GM12878 (cell line): ENCODE data around the gene GPATCH2L. TPM values are rescaled to one million over a fixed set of nuclear protein-coding genes. Genes with fewer than 3 reads are reported as not detected.

Source experiments
- ATAC-seq: fragments of 200-7000 bp; cut with Tn5 transposase; 3 replicates; pipeline ENCODE4 v1.9.1; 2020; ENCODE audit warnings: mild to moderate bottlenecking, moderate library complexity
- BruUV-seq: library from RNA; stranded (reverse); fragments of 400-500 nt; replicated peaks from 2 replicates; lab custom pipeline; 2021; lab: Mats Ljungman, UMichigan
- CTCF ChIA-PET: fragments of 300-600 bp; sonication (Branson Sonifier 250); formaldehyde crosslinking; extraction: SDS; loops from one replicate; lab custom pipeline; 2021; ENCODE audit warnings: inconsistent platforms; lab: Yijun Ruan, JAX
- POLR2A ChIA-PET: fragments of 350-600 bp; formaldehyde crosslinking; extraction: SDS; loops from one replicate; lab custom pipeline; 2021; ENCODE audit warnings: inconsistent platforms; lab: Charles Lee
- RAD21 ChIA-PET: fragments of 300-600 bp; sonication (Branson Sonifier 250); formaldehyde crosslinking; loops from one replicate; lab custom pipeline; 2023; ENCODE audit warnings: antibody characterized with exemption; ENCODE audit not compliant: unreplicated experiment; lab: Charles Lee
- SMC1A ChIA-PET: fragments of 300-600 bp; sonication (Branson Sonifier 250); formaldehyde crosslinking; loops from one replicate; lab custom pipeline; 2023; ENCODE audit not compliant: unreplicated experiment, uncharacterized antibody; lab: Charles Lee
- DNase-seq: peaks from one replicate; pipeline ENCODE4 v3.0.0-alpha.2; 2011; ENCODE audit warnings: low read depth, low spot score
- FAIRE-seq: peaks from 3 replicates; lab custom pipeline; 2011; peaks lifted over from hg19 to GRCh38; lab: Jason Lieb, UNC
- H2AFZ ChIP-seq: 2 replicates; pipeline ENCODE4 v1.6.0; 2011; ENCODE audit warnings: low read depth, low read length, control low read depth; ENCODE audit not compliant: control insufficient read depth
- H3K27ac ChIP-seq: 2 replicates; pipeline ENCODE4 v1.5.1; 2011; ENCODE audit warnings: control low read depth; ENCODE audit not compliant: control insufficient read depth, insufficient read depth
- H3K27me3 ChIP-seq, 2 experiments: replicated peaks in 1 of 2; 2 replicates each; pipeline versions ENCODE4 v1.6.0 to v1.6.1; 2011; ENCODE audit warnings: low read length in 1 of 2; ENCODE audit not compliant: control insufficient read depth in 2 of 2, insufficient read depth in 2 of 2
- H3K36me3 ChIP-seq, 2 experiments: 2 replicates each; pipeline ENCODE4 v1.5.1; 2011; ENCODE audit warnings: low read length in 1 of 2; ENCODE audit not compliant: control insufficient read depth in 2 of 2, insufficient read depth in 2 of 2
- H3K4me1 ChIP-seq: 2 replicates; pipeline ENCODE4 v1.6.1; 2011; ENCODE audit warnings: mild to moderate bottlenecking, low read length, moderate library complexity, mixed read lengths; ENCODE audit not compliant: control insufficient read depth, insufficient read depth
- H3K4me2 ChIP-seq: 2 replicates; pipeline ENCODE4 v1.6.0; 2011; ENCODE audit warnings: control low read depth; ENCODE audit not compliant: control insufficient read depth, insufficient read depth
- H3K4me3 ChIP-seq: fragments of 200-600 bp; sonication (generic); 2 replicates; pipeline ENCODE4 v1.5.1; 2016
- H3K79me2 ChIP-seq: 2 replicates; pipeline ENCODE4 v1.6.0; 2011; ENCODE audit warnings: low read length; ENCODE audit not compliant: control insufficient read depth, insufficient read depth
- H3K9ac ChIP-seq: 2 replicates; pipeline ENCODE4 v1.8.0; 2011; ENCODE audit warnings: low read length, control low read depth, mixed read lengths; ENCODE audit not compliant: control insufficient read depth, insufficient read depth
- H3K9me3 ChIP-seq: replicated peaks from 3 replicates; pipeline ENCODE4 v1.5.1; 2011; ENCODE audit warnings: mild to moderate bottlenecking, low read length; ENCODE audit not compliant: control insufficient read depth, insufficient read depth
- H4K20me1 ChIP-seq: 2 replicates; pipeline ENCODE4 v1.6.0; 2011; ENCODE audit not compliant: control insufficient read depth, insufficient read depth
- BCL11A ChIP-seq: IDR thresholded peaks from 2 replicates; pipeline ENCODE4 v1.6.1; 2011; ENCODE audit warnings: low read depth, low read length
- KAT2A ChIP-seq: conservative IDR thresholded peaks from 2 replicates; pipeline ENCODE4 v1.6.1; 2011; ENCODE audit warnings: low read depth, low read length; ENCODE audit not compliant: control insufficient read depth
- NBN ChIP-seq: fragments of 450-650 bp; IDR thresholded peaks from 2 replicates; pipeline ENCODE4 v1.6.1; 2016
- NFYB ChIP-seq: IDR thresholded peaks from 2 replicates; pipeline ENCODE4 v1.6.1; 2011; ENCODE audit warnings: low read depth, mild to moderate bottlenecking, low read length, improper control_type of control experiment, moderate library complexity; ENCODE audit not compliant: insufficient read depth
- SUZ12 ChIP-seq: fragments of 200-600 bp; sonication (generic); IDR thresholded peaks from one replicate; pipeline ENCODE4 v1.6.1; 2018; ENCODE audit warnings: antibody characterized with exemption, mild to moderate bottlenecking; ENCODE audit not compliant: unreplicated experiment
- YBX1 ChIP-seq: fragments of 450-650 bp; IDR thresholded peaks from 2 replicates; pipeline ENCODE4 v1.6.1; 2016; ENCODE audit warnings: antibody characterized with exemption
- WGBS: methylation state at CpG from one replicate; pipeline ENCODE4 v1.1.6; 2016; ENCODE audit warnings: low lambda C conversion rate; ENCODE audit not compliant: insufficient replicate concordance, insufficient coverage; ENCODE audit errors: missing lambda C conversion rate; 5-methylcytosine and 5-hydroxymethylcytosine counted together
- in situ Hi-C: fragments of 300-500 bp; cut with MboI; formaldehyde crosslinking; loops from 9 replicates; pipeline ENCODE4 v1.14.3; 2018; ENCODE audit warnings: mixed read lengths
- intact Hi-C: fragments of 100-400 bp; cut with micrococcal nuclease; formaldehyde crosslinking; loops from one replicate; pipeline ENCODE4 v1.14.2; 2022; ENCODE audit not compliant: unreplicated experiment
- polyA plus RNA-seq, 11 experiments: library from polyadenylated mRNA; depleted of rRNA in 4 of 11; unstranded in 6 of 11; stranded (reverse) in 5 of 11; fragments of >200 nt; fragmentation: Nextera tagmentation in 4 of 11; fragmentation: Illumina TruSeq in 1 of 11; extraction: Ambion mirVana in 4 of 11; extraction: Trizol in 1 of 11; gene quantifications; 1 replicate in 1 of 11; 2 replicates in 10 of 11; pipeline versions ENCODE4 v1.2.1 to v1.2.3, GENCODE V29; 2011 to 2016; ENCODE audit warnings: inconsistent platforms in 2 of 11, missing spikeins in 2 of 11, low read depth in 1 of 11
- total RNA-seq, 4 experiments: library from RNA; depleted of rRNA in 3 of 4; stranded (reverse); fragments of >200 nt in 3 of 4; fragmentation: Illumina TruSeq in 1 of 4; extraction: Trizol in 1 of 4; gene quantifications; 2 replicates each; pipeline versions ENCODE4 v1.2.1 to v1.2.3, GENCODE V29; 2013 to 2021
- TF ChIP-seq, protein P1 (sequence below): fragments of 150-350 bp; IDR thresholded peaks from 2 replicates; pipeline ENCODE4 v1.6.1; 2014; ENCODE audit warnings: mild to moderate bottlenecking, low read depth, low read length
- TF ChIP-seq, protein P2 (sequence below): IDR thresholded peaks from 2 replicates; pipeline ENCODE4 v1.6.1; 2012; ENCODE audit warnings: low read depth, low read length, improper control_type of control experiment

GPATCH2L gene
- total and polyA plus RNA-seq, 10 of the 15 experiments (the other 5 are each of a cell fraction or from before 2014, with no cell fraction given) = 9.1 to 50.9 (median 24.4) TPM

DNA sequence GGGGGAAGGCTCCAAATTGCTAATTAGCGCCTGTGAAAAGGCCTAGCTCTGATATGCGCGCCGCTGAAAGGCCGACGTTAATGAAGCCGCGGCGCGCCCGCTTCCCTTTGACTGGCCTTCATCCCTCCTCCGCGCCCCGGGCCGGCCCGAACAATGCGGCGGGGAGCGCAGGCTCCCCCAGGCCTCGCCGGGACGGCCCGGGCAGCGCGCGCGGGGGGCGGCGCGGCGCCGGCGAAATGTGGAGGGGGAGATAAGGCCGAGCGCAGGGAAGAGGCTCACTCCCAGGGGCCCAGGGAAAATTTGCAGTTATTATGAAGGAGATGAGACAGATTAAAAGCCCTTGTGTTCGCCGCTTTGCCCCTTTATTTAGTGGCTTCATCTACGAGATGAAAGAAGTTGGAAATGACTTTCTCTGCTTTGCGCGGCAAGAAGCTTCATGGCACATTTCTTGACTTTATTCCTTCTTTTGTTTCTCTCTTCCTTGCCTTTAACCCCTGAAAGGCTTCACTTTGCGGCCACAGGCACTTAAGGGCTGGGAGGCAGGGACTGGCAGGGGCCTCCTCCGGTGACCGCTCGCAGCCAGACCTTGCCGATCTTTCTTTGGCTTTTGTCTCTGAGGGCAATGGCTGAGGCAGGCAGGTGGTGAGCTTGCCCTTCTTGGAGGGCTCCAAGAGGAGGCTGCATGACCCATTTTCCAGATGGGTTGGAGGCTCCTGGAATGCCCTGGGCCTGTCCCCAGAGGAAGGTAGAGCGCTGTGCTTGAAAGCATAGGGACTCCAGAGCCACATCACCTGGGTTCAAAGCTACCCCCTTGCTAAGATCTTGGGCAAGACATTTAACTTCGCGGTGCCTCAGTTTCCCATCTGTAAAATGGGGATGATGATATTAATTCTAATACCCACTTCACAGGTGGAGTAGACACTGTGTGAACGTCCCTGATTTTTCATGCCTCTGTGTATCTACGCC, 12.7 kb upstream of the GPATCH2L start:
- no TSS peak for BruUV-seq

DNA sequence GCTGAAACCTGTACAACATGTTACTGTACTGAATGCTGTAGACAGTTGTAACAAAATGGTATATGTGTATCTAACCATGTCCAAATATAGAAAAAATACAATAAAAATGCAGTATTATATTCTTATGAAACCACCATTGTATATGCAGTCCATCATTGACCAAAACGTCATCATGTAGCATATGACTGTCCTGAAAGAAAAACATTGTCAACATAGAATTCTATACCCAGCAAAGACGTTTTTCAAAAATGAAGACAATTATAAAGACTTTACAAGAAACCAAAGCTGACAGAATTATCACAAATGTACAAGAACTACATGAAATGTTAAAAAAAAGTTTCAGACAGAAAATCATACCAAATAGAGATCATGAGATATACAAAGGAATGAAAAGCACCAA, 8.1 kb upstream of the GPATCH2L start:
- no TSS peak for BruUV-seq
- no peak overlapping the region for H2AFZ ChIP-seq

More for the DNA sequence above, 12.7 kb upstream of the GPATCH2L start:
- Histone ChIP-seq H3K4me2 (no peak overlapping the region), H3K9ac (no peak overlapping the region), H3K9me3 (peaks cover 2% of the 10 kb centered on the region; the same call in 1 of the 3 replicates), H3K27me3 (peaks cover 10 to 14% of the 10 kb centered on the region in 2 experiments), H3K27ac (no peak overlapping the region), H3K4me1 (no peaks in the 10 kb centered on the region), H3K79me2 (no peaks in the 10 kb centered on the region), H4K20me1 (no peaks in the 10 kb centered on the region), H2AFZ (no peak overlapping the region), H3K36me3 (no peaks in the 10 kb centered on the region), H3K4me3 (no peak overlapping the region)
- intact Hi-C loops = no loop called here
- ChIA-PET CTCF (no interaction called here), SMC1A (no interaction called here), RAD21 (no interaction called here), POLR2A (no interaction called here)
- 56% methylated on average over 50 of the region's 50 CpGs for WGBS
- TF ChIP-seq NFYB (no peak), SUZ12 (peak; percentile 78)
- no peak for ATAC-seq
- in situ Hi-C loops = no loop called here
- no peak for FAIRE-seq
- no peak for DNase-seq

More for the DNA sequence above, 8.1 kb upstream of the GPATCH2L start:
- Histone ChIP-seq H4K20me1 (no peaks in the 10 kb centered on the region), H3K9me3 (peaks cover 2% of the 10 kb centered on the region; the same call in 1 of the 3 replicates), H3K4me3 (no peak overlapping the region), H3K36me3 (no peaks in the 10 kb centered on the region), H3K4me2 (no peak overlapping the region), H3K9ac (no peak overlapping the region), H3K4me1 (no peaks in the 10 kb centered on the region), H3K27ac (no peak overlapping the region), H3K27me3 (peaks cover 5% of the 10 kb centered on the region in 2 experiments; a peak in 2 of 4 replicates), H3K79me2 (no peaks in the 10 kb centered on the region)
- intact Hi-C loops (no loop called here), in situ Hi-C loops (no loop called here)
- DNase-seq (no peak), FAIRE-seq (no peak)
- SMC1A ChIA-PET = no interaction called here
- WGBS = 20% methylated on average over 2 of the region's 2 CpGs
- RAD21 ChIA-PET = no interaction called here
- CTCF ChIA-PET = no interaction called here
- POLR2A ChIA-PET = no interaction called here
- TF ChIP-seq BCL11A (no peak), YBX1 (no peak), NBN (no peak), KAT2A (no peak)
- TF ChIP-seq, protein P1, sequence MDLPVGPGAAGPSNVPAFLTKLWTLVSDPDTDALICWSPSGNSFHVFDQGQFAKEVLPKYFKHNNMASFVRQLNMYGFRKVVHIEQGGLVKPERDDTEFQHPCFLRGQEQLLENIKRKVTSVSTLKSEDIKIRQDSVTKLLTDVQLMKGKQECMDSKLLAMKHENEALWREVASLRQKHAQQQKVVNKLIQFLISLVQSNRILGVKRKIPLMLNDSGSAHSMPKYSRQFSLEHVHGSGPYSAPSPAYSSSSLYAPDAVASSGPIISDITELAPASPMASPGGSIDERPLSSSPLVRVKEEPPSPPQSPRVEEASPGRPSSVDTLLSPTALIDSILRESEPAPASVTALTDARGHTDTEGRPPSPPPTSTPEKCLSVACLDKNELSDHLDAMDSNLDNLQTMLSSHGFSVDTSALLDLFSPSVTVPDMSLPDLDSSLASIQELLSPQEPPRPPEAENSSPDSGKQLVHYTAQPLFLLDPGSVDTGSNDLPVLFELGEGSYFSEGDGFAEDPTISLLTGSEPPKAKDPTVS = no peak
- TF ChIP-seq, protein P2, sequence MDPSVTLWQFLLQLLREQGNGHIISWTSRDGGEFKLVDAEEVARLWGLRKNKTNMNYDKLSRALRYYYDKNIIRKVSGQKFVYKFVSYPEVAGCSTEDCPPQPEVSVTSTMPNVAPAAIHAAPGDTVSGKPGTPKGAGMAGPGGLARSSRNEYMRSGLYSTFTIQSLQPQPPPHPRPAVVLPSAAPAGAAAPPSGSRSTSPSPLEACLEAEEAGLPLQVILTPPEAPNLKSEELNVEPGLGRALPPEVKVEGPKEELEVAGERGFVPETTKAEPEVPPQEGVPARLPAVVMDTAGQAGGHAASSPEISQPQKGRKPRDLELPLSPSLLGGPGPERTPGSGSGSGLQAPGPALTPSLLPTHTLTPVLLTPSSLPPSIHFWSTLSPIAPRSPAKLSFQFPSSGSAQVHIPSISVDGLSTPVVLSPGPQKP = no peak
- TF ChIP-seq, all 136 proteins: peak for 0
- ATAC-seq = no peak
